Suprapubic skin (tissue), 4 donors: ENCODE results near the gene HDAC1. TPM values are rescaled to one million over a fixed set of nuclear protein-coding genes. Genes with fewer than 3 reads are reported as not detected.
A peak's percentile ranks its signal among the peaks of the same experiment; 100 is the strongest.

ENCODE experiments used
- DNase-seq, 2 donors: peaks; one replicate each; pipeline ENCODE4 v3.0.0-alpha.2; 2019; ENCODE audit warnings: low spot score in 2 of 2
- H3K27ac ChIP-seq: fragments of 200-600 bp; sonication (generic); one replicate; pipeline ENCODE4 v1.5.1; 2019
- H3K27me3 ChIP-seq: fragments of 200-600 bp; sonication (generic); one replicate; pipeline ENCODE4 v1.5.1; 2019
- H3K36me3 ChIP-seq: fragments of 200-600 bp; sonication (generic); one replicate; pipeline ENCODE4 v1.5.1; 2019
- H3K4me1 ChIP-seq: fragments of 200-600 bp; sonication (generic); one replicate; pipeline ENCODE4 v1.5.1; 2019
- H3K4me3 ChIP-seq: fragments of 200-600 bp; sonication (generic); one replicate; pipeline ENCODE4 v1.5.1; 2019; ENCODE audit warnings: mild to moderate bottlenecking
- H3K9me3 ChIP-seq: fragments of 200-600 bp; sonication (generic); one replicate; pipeline ENCODE4 v1.5.1; 2019
- CTCF ChIP-seq, 2 donors: fragments of 200-600 bp in 1 of 2; fragments of 450-650 bp in 1 of 2; sonication (generic) in 1 of 2; IDR thresholded peaks; one replicate each; pipeline ENCODE4 v1.5.1; 2016 to 2019; ENCODE audit warnings: antibody characterized with exemption in 2 of 2, mild to moderate bottlenecking in 1 of 2, moderate library complexity in 1 of 2
- EP300 ChIP-seq: sonication (generic); formaldehyde crosslinking; IDR thresholded peaks from one replicate; pipeline ENCODE4 v1.6.1; 2017; ENCODE audit warnings: antibody characterized with exemption
- POLR2A ChIP-seq, 2 donors: fragments of 450-650 bp; IDR thresholded peaks; one replicate each; pipeline ENCODE4 v1.6.1; 2017; ENCODE audit warnings: antibody characterized with exemption in 2 of 2, mild to moderate bottlenecking in 2 of 2, moderate library complexity in 2 of 2
- POLR2AphosphoS5 ChIP-seq, 3 donors: sonication (generic); formaldehyde crosslinking; IDR thresholded peaks; one replicate each; pipeline ENCODE4 v1.6.1; 2017; ENCODE audit warnings: antibody characterized with exemption in 3 of 3
- WGBS: methylation state at CpG from one replicate; pipeline ENCODE4 v1.1.5; 2018; 5-methylcytosine and 5-hydroxymethylcytosine counted together
- total RNA-seq, 4 donors: library from RNA; depleted of rRNA; stranded (reverse); fragments of >200 nt; gene quantifications; one replicate each; pipeline ENCODE4 v1.1.0, GENCODE V29; 2016

HDAC1 gene
- total RNA-seq, 4 donors from 2014 or later = 34.4 to 52.9 (median 40.2) TPM

DNA sequence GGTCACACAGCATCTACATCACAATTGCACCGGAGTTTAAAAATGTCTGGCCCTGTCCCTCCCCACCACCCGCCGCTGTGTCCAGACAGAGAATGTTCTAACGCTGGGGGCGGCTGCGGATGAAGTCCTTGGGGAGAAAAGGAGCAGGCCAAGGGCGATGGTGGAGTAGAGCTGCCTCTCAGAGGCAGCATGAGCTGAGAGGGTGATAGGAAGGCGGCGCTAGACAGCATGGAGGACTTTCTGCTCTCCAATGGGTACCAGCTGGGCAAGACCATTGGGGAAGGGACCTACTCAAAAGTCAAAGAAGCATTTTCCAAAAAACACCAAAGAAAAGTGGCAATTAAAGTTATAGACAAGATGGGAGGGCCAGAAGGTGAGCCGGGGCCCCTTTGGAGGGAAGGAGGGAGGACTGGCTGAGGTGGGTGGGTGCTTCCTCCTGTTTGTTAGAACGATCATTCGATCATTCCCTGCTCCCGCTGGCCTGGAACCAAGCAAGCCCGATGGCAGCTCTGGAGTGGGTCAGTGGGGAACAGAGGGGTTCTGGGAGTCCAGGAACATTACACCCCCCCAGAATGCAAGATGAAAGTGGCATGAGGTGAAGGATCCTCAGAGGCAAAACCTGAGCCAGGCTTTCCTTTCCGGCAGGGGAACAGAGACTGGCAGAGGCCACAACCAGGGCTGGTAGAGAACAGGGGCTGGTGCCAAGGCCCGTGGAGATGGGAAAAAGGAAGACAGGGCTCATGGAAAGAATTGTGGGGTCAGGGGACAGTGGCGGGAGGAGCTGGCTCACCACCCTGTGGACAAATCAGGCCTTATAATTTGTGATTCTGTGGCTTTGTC lies 70.8 kb downstream of the HDAC1 start, which contains the start of the genes FAM229A and TSSK3:
FAM229A (minus strand) TSS at position 12 of the 840 bp plus-strand sequence. CDS start 394 bp downstream, outside the sequence.
TSSK3 (plus strand) TSS at position 66 of the 840 bp plus-strand sequence; CDS start at position 229, 163 bp downstream.
- Histone ChIP-seq H3K36me3 (peaks cover 34% of the 10 kb centered on the region), H3K27me3 (no peaks in the 10 kb centered on the region), H3K27ac (peak within 1 kb of the TSS; percentile 61), H3K9me3 (no peaks in the 10 kb centered on the region), H3K4me3 (peak within 1 kb of the TSS; percentile 50), H3K4me1 (peaks cover 18% of the 10 kb centered on the region)
- TF ChIP-seq POLR2A (IDR thresholded peaks at IDR 0.05) (no peak), EP300 (no peak), CTCF (IDR thresholded peaks at IDR 0.05) (no peak), POLR2AphosphoS5 (IDR thresholded peaks at IDR 0.05) (no peak)
- no peak for DNase-seq
- 69% methylated on average over 17 of the region's 17 CpGs for WGBS

DNA sequence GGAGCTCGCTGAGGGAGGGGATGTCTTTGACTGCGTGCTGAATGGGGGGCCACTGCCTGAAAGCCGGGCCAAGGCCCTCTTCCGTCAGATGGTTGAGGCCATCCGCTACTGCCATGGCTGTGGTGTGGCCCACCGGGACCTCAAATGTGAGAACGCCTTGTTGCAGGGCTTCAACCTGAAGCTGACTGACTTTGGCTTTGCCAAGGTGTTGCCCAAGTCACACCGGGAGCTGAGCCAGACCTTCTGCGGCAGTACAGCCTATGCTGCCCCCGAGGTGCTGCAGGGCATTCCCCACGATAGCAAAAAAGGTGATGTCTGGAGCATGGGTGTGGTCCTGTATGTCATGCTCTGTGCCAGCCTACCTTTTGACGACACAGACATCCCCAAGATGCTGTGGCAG lies 71.8 kb downstream of the HDAC1 start:
- peaks cover 44% of the 10 kb centered on the region for H3K36me3 ChIP-seq
- DNase-seq = no peak
- H3K27me3 ChIP-seq = no peaks in the 10 kb centered on the region
- peaks cover 18% of the 10 kb centered on the region for H3K4me1 ChIP-seq
- no peaks in the 10 kb centered on the region for H3K9me3 ChIP-seq
- no peak overlapping the region for H3K4me3 ChIP-seq
- H3K27ac ChIP-seq = no peak overlapping the region
- WGBS = 90% methylated on average over 6 of the region's 12 CpGs
- no peak for TF ChIP-seq POLR2AphosphoS5 (IDR thresholded peaks at IDR 0.05)
- TF ChIP-seq EP300 = no peak
- TF ChIP-seq POLR2A (IDR thresholded peaks at IDR 0.05) = no peak
- TF ChIP-seq CTCF (IDR thresholded peaks at IDR 0.05) = no peak

- no peak for TF ChIP-seq POLR2AphosphoS5 (IDR thresholded peaks at IDR 0.05)
- TF ChIP-seq EP300 = no peak
- TF ChIP-seq POLR2A (IDR thresholded peaks at IDR 0.05) = no peak
- no peak for TF ChIP-seq CTCF (IDR thresholded peaks at IDR 0.05)
- Histone ChIP-seq H3K27me3 (no peaks in the 10 kb centered on the region), H3K4me1 (peaks cover 18% of the 10 kb centered on the region), H3K4me3 (no peak overlapping the region), H3K27ac (no peak overlapping the region), H3K36me3 (peaks cover 56% of the 10 kb centered on the region), H3K9me3 (no peaks in the 10 kb centered on the region)
- DNase-seq = no peak
- WGBS = 93% methylated on average over 5 of the region's 5 CpGs
Measured at GRCh38 chr1:32364836-32365235, 73.0 kb downstream of the HDAC1 start.

GRCh38 chr1:32365445-32365844 lies 73.6 kb downstream of the HDAC1 start:
- TF ChIP-seq POLR2A (IDR thresholded peaks at IDR 0.05) = no peak
- no peak for TF ChIP-seq EP300
- TF ChIP-seq CTCF (IDR thresholded peaks at IDR 0.05) = no peak
- no peak for TF ChIP-seq POLR2AphosphoS5 (IDR thresholded peaks at IDR 0.05)
- no peak overlapping the region for H3K4me3 ChIP-seq
- H3K4me1 ChIP-seq = peaks cover 18% of the 10 kb centered on the region
- no peaks in the 10 kb centered on the region for H3K27me3 ChIP-seq
- H3K36me3 ChIP-seq = peaks cover 57% of the 10 kb centered on the region
- DNase-seq = no peak
- 85% methylated on average over 6 of the region's 6 CpGs for WGBS
- no peaks in the 10 kb centered on the region for H3K9me3 ChIP-seq
- H3K27ac ChIP-seq = no peak overlapping the region

GRCh38 chr1:32367912-32368635 lies 76.2 kb downstream of the HDAC1 start:
- TF ChIP-seq POLR2A (IDR thresholded peaks at IDR 0.05) = no peak
- no peak for TF ChIP-seq EP300
- TF ChIP-seq CTCF (IDR thresholded peaks at IDR 0.05) = no peak
- no peak for TF ChIP-seq POLR2AphosphoS5 (IDR thresholded peaks at IDR 0.05)
- Histone ChIP-seq H3K9me3 (no peaks in the 10 kb centered on the region), H3K4me1 (no peaks in the 10 kb centered on the region), H3K4me3 (no peak overlapping the region), H3K27me3 (no peaks in the 10 kb centered on the region), H3K36me3 (peaks cover 74% of the 10 kb centered on the region), H3K27ac (no peak overlapping the region)
- WGBS = 97% methylated on average over 7 of the region's 7 CpGs
- no peak for DNase-seq
